OCI-LY7 (cell line): ENCODE results near the gene DCAF15. TPM values are rescaled to one million over a fixed set of nuclear protein-coding genes. Genes with fewer than 3 reads are reported as not detected.

Experiments
- BruUV-seq: library from RNA; stranded (reverse); fragments of 400-500 nt; replicated peaks from 2 replicates; lab custom pipeline; 2021; lab: Mats Ljungman, UMichigan
- CTCF ChIA-PET: fragments of 300-600 bp; sonication (Branson Sonifier 250); formaldehyde crosslinking; loops from one replicate; lab custom pipeline; 2022; ENCODE audit warnings: antibody characterized with exemption; ENCODE audit not compliant: unreplicated experiment; lab: Charles Lee
- POLR2A ChIA-PET: fragments of 300-600 bp; sonication (Branson Sonifier 250); formaldehyde crosslinking; loops from one replicate; lab custom pipeline; 2022; ENCODE audit warnings: antibody characterized with exemption; lab: Charles Lee
- DNase-seq: peaks from one replicate; pipeline ENCODE4 v3.0.0-alpha.2; 2015; ENCODE audit warnings: low spot score
- H2AFZ ChIP-seq: fragments of 200-600 bp; sonication (generic), shearing (Covaris generic); 2 replicates; pipeline ENCODE4 v1.6.1; 2014; ENCODE audit warnings: mild to moderate bottlenecking, antibody characterized with exemption, low read length, moderate library complexity
- H3K27ac ChIP-seq: fragments of 200-600 bp; sonication (generic); 2 replicates; pipeline ENCODE4 v1.5.1; 2014; ENCODE audit warnings: mixed run types, low read depth, mild to moderate bottlenecking, moderate library complexity, low read length, inconsistent platforms; ENCODE audit not compliant: poor library complexity, severe bottlenecking
- H3K36me3 ChIP-seq: fragments of 200-600 bp; sonication (generic); 2 replicates; pipeline ENCODE4 v1.6.1; 2014; ENCODE audit warnings: mild to moderate bottlenecking, antibody characterized with exemption, low read length, moderate library complexity, mixed read lengths; ENCODE audit not compliant: insufficient read depth
- H3K4me1 ChIP-seq: fragments of 200-600 bp; sonication (generic); 2 replicates; pipeline ENCODE4 v1.5.1; 2014; ENCODE audit warnings: mild to moderate bottlenecking, low read length; ENCODE audit not compliant: insufficient read depth, poor library complexity, severe bottlenecking
- H3K4me2 ChIP-seq: fragments of 200-600 bp; sonication (generic); 2 replicates; pipeline ENCODE4 v1.6.1; 2014; ENCODE audit warnings: mild to moderate bottlenecking, low read length
- H3K4me3 ChIP-seq: fragments of 200-600 bp; sonication (generic); 2 replicates; pipeline ENCODE4 v1.5.1; 2014; ENCODE audit warnings: mild to moderate bottlenecking, low read depth, low read length; ENCODE audit not compliant: poor library complexity, severe bottlenecking
- H3K79me2 ChIP-seq: fragments of 200-600 bp; sonication (generic); 2 replicates; pipeline ENCODE4 v1.6.1; 2016; ENCODE audit warnings: low read depth, mild to moderate bottlenecking, low read length, moderate library complexity, mixed read lengths; ENCODE audit not compliant: insufficient read depth
- H3K9me2 ChIP-seq: fragments of 200-600 bp; sonication (generic); 2 replicates; pipeline ENCODE4 v1.6.1; 2016; ENCODE audit warnings: mild to moderate bottlenecking, low read length, mixed read lengths; ENCODE audit not compliant: insufficient read depth
- H3K9me3 ChIP-seq: fragments of 200-600 bp; sonication (generic); 2 replicates; pipeline ENCODE4 v1.6.1; 2014; ENCODE audit warnings: mild to moderate bottlenecking, mixed run types, low read length, mixed read lengths
- H4K20me1 ChIP-seq: fragments of 200-600 bp; sonication (generic); 2 replicates; pipeline ENCODE4 v1.6.1; 2014; ENCODE audit warnings: mild to moderate bottlenecking, antibody characterized with exemption, low read length, moderate library complexity, mixed read lengths; ENCODE audit not compliant: insufficient read depth
- EZH2phosphoT487 ChIP-seq: fragments of 200-600 bp; sonication (generic); IDR thresholded peaks from 2 replicates; pipeline ENCODE4 v1.6.1; 2018; ENCODE audit warnings: low read depth, borderline replicate concordance, mild to moderate bottlenecking, mixed run types, antibody characterized with exemption, low read length, moderate library complexity, mixed read lengths
- intact Hi-C: fragments of 100-400 bp; cut with micrococcal nuclease; formaldehyde crosslinking; loops from one replicate; pipeline ENCODE4 v1.10.0; 2022; ENCODE audit not compliant: unreplicated experiment
- total RNA-seq, 2 experiments: library from RNA; depleted of rRNA in 1 of 2; stranded (reverse); fragments of >200 nt in 1 of 2; shearing (Covaris generic) in 1 of 2; gene quantifications; 2 replicates each; pipeline ENCODE4 v1.2.3, GENCODE V29; 2014 to 2022
- TF ChIP-seq, protein P1 (sequence below): fragments of 200-600 bp; sonication (generic); conservative IDR thresholded peaks from 2 replicates; pipeline ENCODE4 v1.5.1; 2014; ENCODE audit warnings: mild to moderate bottlenecking, antibody characterized with exemption, low read length, moderate library complexity, mixed read lengths

DCAF15 gene
- total RNA-seq, 2 experiments from 2014 or later: 71.3 to 86.2 TPM

GRCh38 chr19:13935765-13936510 lies 16.4 kb upstream of the DCAF15 start:
- intact Hi-C loops: no loop called here
- H3K4me1 ChIP-seq: no peaks in the 10 kb centered on the region

GRCh38 chr19:13937479-13938300 lies 14.6 kb upstream of the DCAF15 start:
- Histone ChIP-seq H3K79me2 (no peaks in the 10 kb centered on the region), H2AFZ (no peak overlapping the region), H4K20me1 (no peaks in the 10 kb centered on the region), H3K36me3 (no peaks in the 10 kb centered on the region), H3K4me2 (no peak overlapping the region), H3K4me3 (no peak overlapping the region), H3K9me3 (peaks cover 3% of the 10 kb centered on the region; the same call in 1 of the 2 replicates), H3K9me2 (no peaks in the 10 kb centered on the region), H3K4me1 (no peaks in the 10 kb centered on the region), H3K27ac (no peak overlapping the region)
- ChIA-PET POLR2A (interaction anchor here (0.6 kb wide), 1 partner anchor 9 kb away, joined by 3 read pairs; no protein-coding TSS in a partner anchor), CTCF (interaction anchor here (0.6 kb wide), 1 partner anchor 68 kb away, joined by 4 read pairs; the partner anchor contains the start of gene RFX1)
- no peak for DNase-seq
- intact Hi-C loops: no loop called here
- no TSS peak for BruUV-seq
- TF ChIP-seq, protein P1, sequence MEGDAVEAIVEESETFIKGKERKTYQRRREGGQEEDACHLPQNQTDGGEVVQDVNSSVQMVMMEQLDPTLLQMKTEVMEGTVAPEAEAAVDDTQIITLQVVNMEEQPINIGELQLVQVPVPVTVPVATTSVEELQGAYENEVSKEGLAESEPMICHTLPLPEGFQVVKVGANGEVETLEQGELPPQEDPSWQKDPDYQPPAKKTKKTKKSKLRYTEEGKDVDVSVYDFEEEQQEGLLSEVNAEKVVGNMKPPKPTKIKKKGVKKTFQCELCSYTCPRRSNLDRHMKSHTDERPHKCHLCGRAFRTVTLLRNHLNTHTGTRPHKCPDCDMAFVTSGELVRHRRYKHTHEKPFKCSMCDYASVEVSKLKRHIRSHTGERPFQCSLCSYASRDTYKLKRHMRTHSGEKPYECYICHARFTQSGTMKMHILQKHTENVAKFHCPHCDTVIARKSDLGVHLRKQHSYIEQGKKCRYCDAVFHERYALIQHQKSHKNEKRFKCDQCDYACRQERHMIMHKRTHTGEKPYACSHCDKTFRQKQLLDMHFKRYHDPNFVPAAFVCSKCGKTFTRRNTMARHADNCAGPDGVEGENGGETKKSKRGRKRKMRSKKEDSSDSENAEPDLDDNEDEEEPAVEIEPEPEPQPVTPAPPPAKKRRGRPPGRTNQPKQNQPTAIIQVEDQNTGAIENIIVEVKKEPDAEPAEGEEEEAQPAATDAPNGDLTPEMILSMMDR: no peak
- no peak for TF ChIP-seq EZH2phosphoT487

More at GRCh38 chr19:13935765-13936510, 16.4 kb upstream of the DCAF15 start:
- H3K4me3 ChIP-seq: no peak overlapping the region
- no peak overlapping the region for H3K27ac ChIP-seq
- no peak overlapping the region for H2AFZ ChIP-seq
- no peak for DNase-seq
- TF ChIP-seq, protein P1: no peak
- TF ChIP-seq EZH2phosphoT487: no peak
- BruUV-seq: no TSS peak
- POLR2A ChIA-PET: no interaction called here
- H4K20me1 ChIP-seq: no peaks in the 10 kb centered on the region
- H3K4me2 ChIP-seq: no peak overlapping the region
- no peaks in the 10 kb centered on the region for H3K79me2 ChIP-seq
- CTCF ChIA-PET: no interaction called here
- no peaks in the 10 kb centered on the region for H3K9me3 ChIP-seq
- H3K9me2 ChIP-seq: no peaks in the 10 kb centered on the region
- no peaks in the 10 kb centered on the region for H3K36me3 ChIP-seq
